ENCODE measurements around the gene NPTN. TPM values are rescaled to one million over a fixed set of nuclear protein-coding genes. Genes with fewer than 3 reads are reported as not detected.

Gene NPTN
- total and polyA plus RNA-seq, 12 donors, result 26.5 to 197 (median 127) TPM

DNA sequence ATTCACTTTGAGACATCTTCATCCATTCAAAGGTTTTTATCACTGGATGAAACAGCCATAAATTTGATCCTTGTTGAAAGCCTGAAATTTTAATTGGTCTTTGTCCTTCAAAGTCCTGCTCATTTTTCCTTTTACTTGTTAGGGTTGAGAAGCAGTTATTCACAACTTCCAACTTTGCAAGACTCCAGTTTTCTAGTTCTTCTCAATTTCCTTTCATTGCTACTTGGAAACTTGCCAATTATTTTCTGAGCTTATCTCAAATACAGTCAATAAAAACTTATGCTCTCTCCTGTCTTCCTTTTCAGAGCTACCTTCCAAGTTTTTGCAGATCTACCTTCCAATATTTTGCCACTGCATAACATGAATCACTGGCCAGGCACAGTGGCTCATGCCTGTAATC, 27.3 kb upstream of the NPTN start:
- TF ChIP-seq, protein P1, sequence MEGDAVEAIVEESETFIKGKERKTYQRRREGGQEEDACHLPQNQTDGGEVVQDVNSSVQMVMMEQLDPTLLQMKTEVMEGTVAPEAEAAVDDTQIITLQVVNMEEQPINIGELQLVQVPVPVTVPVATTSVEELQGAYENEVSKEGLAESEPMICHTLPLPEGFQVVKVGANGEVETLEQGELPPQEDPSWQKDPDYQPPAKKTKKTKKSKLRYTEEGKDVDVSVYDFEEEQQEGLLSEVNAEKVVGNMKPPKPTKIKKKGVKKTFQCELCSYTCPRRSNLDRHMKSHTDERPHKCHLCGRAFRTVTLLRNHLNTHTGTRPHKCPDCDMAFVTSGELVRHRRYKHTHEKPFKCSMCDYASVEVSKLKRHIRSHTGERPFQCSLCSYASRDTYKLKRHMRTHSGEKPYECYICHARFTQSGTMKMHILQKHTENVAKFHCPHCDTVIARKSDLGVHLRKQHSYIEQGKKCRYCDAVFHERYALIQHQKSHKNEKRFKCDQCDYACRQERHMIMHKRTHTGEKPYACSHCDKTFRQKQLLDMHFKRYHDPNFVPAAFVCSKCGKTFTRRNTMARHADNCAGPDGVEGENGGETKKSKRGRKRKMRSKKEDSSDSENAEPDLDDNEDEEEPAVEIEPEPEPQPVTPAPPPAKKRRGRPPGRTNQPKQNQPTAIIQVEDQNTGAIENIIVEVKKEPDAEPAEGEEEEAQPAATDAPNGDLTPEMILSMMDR (IDR thresholded peaks at IDR 0.05), result no peak
- TF ChIP-seq POLR2A (IDR thresholded peaks at IDR 0.05), result no peak
- no peak for DNase-seq
- Histone ChIP-seq H3K27ac (no peak overlapping the region), H3K4me1 (replicated peaks in 1 of 2) (peaks cover 0 to 4% of the 10 kb centered on the region in 2 donors), H3K27me3 (no peaks in the 10 kb centered on the region), H3K4me3 (no peak overlapping the region), H3K9me3 (replicated peaks in 1 of 3) (no peaks in the 10 kb centered on the region), H3K36me3 (replicated peaks in 1 of 2) (no peaks in the 10 kb centered on the region)
- intact Hi-C loops (cut with DNase I), result no loop called here

DNA sequence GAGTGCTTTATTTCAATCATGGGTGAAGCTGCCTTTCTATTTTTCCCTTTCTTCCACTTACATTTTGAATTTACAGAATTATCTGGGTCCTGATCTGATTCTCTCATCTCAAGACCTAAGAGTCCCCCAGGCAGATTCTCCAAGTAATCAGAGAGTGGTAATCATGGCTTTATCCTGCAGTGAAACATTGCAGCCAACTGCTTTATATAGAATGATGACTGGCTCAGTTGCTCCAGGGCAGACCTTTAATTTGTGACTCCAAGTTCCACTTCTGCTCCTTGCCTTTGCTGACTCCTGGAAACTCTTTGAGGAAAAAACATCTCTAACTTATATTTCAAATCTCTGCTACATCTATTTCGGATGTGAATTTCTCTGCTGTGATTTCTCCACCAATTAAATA, 25.5 kb upstream of the NPTN start:
- TF ChIP-seq, protein P1 (IDR thresholded peaks at IDR 0.05), result no peak
- no peak for TF ChIP-seq POLR2A (IDR thresholded peaks at IDR 0.05)
- WGBS, 4 donors, result 74 to 85% (median 85%) methylated on average over 1 of the region's 1 CpG
- H3K27me3 ChIP-seq, result no peaks in the 10 kb centered on the region
- H3K36me3 ChIP-seq (replicated peaks in 1 of 2), result no peaks in the 10 kb centered on the region
- intact Hi-C loops (cut with DNase I), result no loop called here
- H3K4me1 ChIP-seq (replicated peaks in 1 of 2), result peaks cover 0 to 4% of the 10 kb centered on the region in 2 donors
- DNase-seq, result no peak
- H3K27ac ChIP-seq, result no peak overlapping the region
- no peak overlapping the region for H3K4me3 ChIP-seq
- H3K9me3 ChIP-seq (replicated peaks in 1 of 3), result no peaks in the 10 kb centered on the region

DNA sequence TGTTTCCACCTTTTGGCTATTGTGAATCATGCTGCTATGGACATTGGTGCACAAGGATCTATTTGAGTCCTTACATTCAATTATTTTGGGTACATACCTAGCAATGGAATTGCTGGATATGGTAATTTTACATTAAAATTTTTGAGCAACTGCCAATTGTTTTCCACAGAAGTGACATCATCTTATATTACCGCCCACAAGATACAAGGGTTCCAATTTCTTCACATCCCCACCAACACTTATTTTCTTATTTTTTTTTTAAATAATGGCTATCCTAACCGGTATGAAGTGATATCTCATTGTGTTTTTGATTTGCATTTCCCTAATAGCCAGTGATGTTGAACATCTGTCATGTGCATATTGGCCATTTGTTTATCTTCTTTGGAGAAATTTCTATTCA, 22.5 kb upstream of the NPTN start:
- Histone ChIP-seq H3K27ac (no peak overlapping the region), H3K27me3 (no peaks in the 10 kb centered on the region), H3K9me3 (replicated peaks in 1 of 3) (no peaks in the 10 kb centered on the region), H3K4me3 (no peak overlapping the region), H3K36me3 (replicated peaks in 1 of 2) (no peaks in the 10 kb centered on the region), H3K4me1 (replicated peaks in 1 of 2) (peaks cover 0 to 4% of the 10 kb centered on the region in 2 donors)
- WGBS, 4 donors, result 67 to 81% (median 75%) methylated on average over 2 of the region's 2 CpGs
- no peak for TF ChIP-seq POLR2A (IDR thresholded peaks at IDR 0.05)
- TF ChIP-seq, protein P1 (IDR thresholded peaks at IDR 0.05), result no peak
- intact Hi-C loops (cut with DNase I), result no loop called here
- no peak for DNase-seq

DNA sequence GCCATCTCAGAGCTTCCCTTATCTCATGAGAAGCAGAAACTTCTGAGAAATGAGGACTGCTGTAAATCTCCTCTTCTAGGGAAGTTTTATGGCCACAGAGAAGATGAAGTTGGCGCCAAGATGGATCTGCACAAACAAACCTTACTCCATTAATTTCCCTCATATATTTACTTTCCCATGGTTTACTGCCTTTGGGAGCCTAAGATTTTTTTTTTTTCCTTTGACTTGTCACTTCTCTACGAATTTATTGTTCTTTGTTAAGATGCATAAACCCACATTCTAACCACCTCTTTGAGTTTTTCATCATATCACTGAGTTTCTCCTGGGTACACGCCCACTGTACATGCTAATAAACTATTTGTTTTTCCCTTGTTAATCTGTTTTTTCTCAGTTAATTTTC, 21.5 kb upstream of the NPTN start:
- TF ChIP-seq, protein P1 (IDR thresholded peaks at IDR 0.05), result no peak
- TF ChIP-seq POLR2A (IDR thresholded peaks at IDR 0.05), result no peak
- no peaks in the 10 kb centered on the region for H3K36me3 ChIP-seq (replicated peaks in 1 of 2)
- intact Hi-C loops (cut with DNase I), result no loop called here
- H3K27ac ChIP-seq, result no peak overlapping the region
- no peak overlapping the region for H3K4me3 ChIP-seq
- no peak for DNase-seq
- no peaks in the 10 kb centered on the region for H3K9me3 ChIP-seq (replicated peaks in 1 of 3)
- H3K4me1 ChIP-seq (replicated peaks in 1 of 2), result peaks cover 0 to 4% of the 10 kb centered on the region in 2 donors
- H3K27me3 ChIP-seq, result no peaks in the 10 kb centered on the region
- 54 to 65% (median 60%) methylated on average over 3 of the region's 3 CpGs for WGBS, 4 donors

Data from adrenal gland (tissue), 12 donors.